GM19351 (cell line): ENCODE measurements around the gene ZNF177.
A peak's percentile ranks its signal among the peaks of the same experiment; 100 is the strongest.
"Not testable (repeated sequence)": the region's sequence is repeated elsewhere in the genome, so short reads cannot be mapped to it uniquely, and the experiment has no call there.

Source experiments
- ATAC-seq: cut with Tn5 transposase; IDR thresholded peaks from one replicate; pipeline ENCODE4 v1.9.1; 2021; ENCODE audit warnings: mild to moderate bottlenecking, moderate library complexity; ENCODE audit not compliant: unreplicated experiment

ZNF177 gene

DNA sequence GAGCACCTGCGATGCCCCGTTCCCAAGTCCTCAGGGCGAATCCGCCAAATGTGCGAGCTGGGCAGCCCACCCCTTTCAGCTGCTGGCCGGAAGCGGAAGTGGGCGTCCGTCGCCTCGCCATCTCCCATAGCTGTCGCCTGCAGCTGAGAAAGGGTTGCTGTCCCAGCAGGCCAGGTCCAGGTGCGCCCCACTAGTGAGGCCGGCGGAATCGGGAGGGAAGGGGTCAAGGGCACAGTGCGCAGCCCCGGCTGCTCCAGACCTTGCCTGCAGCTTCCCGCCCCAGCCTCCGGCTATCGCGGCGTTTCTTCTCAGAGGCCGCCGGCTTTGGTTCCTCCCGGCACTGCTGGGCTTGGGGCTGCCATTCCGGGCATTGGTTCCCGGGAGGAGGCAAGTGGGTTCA is at the start of gene ZNF177:
Gene ZNF177, plus strand, starts transcription at position 109 of the 400 bp plus-strand sequence. CDS start 15,299 bp downstream, outside the sequence.
- ATAC-seq: no peak

DNA sequence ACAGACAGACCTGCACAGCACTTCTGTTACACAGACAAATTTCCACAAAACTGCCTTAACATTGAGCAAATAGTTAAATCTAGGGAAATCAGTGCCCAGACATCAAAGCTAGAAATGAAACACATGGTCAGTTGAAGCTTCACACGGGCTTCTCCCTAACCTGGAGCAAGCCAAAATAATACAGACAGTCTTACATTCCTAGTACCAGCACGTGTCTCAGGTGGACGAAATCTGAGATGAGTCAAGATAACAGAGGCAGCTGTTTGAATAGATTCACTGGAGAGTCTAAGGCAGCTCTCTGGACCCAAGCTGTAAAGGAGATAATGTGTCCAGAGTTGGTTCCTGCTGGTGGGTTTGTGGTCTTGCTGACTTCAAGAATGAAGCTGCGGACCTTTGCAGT is 49.1 kb upstream of the ZNF177 start:
- ATAC-seq: no peak

DNA sequence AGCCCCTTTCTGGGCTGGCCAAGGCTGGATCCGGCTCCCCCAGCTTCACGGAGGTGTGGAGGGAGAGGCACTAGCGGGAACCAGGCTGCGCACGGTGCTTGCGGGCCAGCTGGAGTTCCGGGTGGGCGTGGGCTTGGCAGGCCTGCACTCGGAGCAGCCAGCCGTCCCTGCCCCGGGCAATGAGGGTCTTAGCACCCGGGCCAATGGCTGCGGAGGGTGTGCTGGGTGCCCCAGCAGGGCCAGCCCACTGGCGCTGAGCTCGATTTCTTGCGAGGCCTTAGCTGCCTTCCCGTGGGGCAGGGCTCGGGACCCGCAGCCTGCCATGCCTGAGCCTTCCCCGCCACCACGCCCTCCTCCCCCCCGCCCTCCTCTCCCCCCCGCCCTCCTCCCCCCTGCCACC is 41.5 kb upstream of the ZNF177 start:
- no peak for ATAC-seq

DNA sequence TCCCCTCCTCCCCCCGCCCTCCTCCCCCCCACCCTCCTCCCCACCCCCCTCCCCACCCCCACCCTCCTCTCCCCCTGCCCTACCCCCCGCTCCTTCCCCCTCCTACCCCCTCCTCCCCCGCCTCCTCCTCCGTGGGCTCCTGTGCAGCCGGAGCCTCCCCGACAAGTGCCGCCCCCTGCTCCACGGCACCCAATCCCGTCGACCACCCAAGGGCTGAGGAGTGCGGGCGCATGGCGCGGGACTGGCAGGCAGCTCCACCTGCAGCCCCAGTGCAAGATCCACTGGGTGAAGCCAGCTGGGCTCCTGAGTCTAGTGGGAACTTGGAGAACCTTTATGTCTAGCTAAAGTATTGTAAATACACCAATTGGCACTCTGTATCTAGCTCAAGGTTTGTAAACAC is 41.1 kb upstream of the ZNF177 start:
- not testable (repeated sequence) for ATAC-seq

DNA sequence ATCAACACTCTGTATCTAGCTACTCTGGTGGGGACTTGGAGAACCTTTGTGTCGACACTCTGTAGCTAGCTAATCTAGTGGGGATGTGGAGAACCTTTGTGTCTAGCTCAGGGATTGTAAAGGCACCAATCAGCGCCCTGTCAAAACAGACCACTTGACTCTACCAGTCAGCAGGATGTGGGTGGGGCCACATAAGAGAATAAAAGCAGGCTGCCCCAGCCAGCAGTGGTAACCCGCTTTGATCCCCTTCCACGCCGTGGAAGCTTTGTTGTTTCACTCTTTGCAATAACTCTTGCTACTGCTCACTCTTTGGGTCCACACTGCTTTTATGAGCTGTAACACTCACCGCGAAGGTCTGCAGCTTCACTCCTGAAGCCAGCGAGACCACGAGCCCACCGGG is 40.6 kb upstream of the ZNF177 start:
- not testable (repeated sequence) for ATAC-seq

DNA sequence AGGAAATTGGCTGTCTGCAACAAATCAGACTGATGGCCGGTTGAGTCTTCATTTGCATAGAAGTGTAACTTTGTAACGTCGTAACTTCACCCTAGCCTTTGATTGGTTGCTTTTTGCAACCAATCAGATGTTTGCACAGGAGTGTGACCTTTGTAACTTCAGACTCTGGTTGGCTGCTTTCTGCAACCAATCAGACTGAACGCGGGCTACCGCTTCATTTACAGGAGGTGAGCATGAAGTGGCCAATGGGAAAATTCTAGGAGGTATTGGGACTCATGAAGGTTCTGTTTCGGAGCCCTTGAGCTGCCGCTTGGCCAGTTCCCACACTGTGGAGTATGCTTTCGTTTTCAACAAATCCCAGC is 39.3 kb upstream of the ZNF177 start:
- peak; percentile 27 for ATAC-seq

DNA sequence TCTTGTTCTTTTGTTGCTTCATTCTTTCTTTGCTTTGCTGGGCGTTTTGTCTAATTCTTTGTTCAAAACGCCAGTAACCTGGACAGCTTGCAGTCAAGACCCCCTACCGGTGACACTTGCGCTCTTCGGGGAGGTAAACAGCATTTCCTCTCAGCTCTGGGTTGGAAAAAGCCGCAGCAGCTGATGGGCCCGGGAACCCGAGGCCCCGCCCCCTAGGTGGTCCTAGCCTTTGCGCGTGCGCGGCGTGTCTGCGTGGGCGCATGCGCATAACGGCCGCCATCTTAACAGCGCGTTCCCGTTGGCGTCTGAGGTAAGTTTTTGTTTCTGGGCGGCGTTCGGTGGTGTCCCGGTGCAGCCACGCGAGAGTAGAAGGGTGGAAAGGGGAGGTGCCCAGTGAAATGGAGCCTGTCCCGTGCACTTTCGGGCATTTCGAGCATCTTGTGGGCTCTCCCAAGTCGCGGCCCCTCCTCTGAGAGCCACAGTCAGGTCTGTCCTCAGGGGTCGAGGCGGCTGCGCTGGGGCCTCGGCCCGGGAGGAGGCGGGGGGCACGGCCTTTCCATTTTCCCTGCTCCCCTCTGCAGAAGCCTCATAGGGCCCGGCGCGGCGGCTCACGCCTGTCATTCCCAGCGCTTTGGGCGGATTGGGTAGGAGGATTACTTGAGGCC is 38.8 kb upstream of the ZNF177 start, which contains the start of gene ZNF559:
Gene ZNF559, plus strand, starts transcription at position 261 of the 665 bp plus-strand sequence. CDS start 14,371 bp downstream, outside the sequence.
- ATAC-seq: peak; percentile 96

DNA sequence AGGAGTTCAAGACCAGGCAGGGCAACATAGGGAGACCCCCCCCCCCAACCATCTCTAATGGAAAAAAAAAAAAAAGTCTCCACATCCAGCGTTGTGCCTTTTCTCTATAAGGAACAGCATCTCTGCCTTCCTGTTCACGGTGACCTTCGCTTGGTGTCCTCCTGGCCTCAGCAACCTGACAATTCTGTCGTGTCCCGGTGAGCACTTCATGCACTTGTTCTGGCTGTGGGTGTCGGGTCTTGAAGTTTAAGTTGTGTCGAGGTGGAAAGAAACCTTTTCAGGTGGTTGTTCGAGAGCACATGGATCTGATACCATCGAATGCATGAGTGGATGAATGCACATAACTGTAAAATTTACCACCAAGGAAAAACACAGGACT is 38.2 kb upstream of the ZNF177 start:
- ATAC-seq: no peak

DNA sequence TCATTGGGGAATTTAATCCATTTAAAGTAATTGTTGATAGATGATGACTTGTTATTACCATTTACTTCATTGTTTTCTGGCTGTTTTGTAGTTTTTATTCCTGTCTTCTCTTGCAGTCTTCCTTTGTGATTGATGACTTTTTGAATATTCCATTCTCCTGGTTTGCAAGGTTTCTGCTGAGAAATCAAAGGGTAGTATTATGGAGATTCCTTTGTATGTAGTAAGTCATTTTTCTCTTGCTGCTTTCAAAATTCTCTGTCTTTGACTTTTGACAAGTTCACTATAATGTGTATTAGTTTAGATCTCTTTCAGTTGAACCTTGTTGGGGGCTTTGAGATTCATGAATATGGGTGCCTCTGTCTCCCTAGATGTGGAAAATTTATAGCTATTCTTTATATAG is 32.8 kb upstream of the ZNF177 start:
- no peak for ATAC-seq

DNA sequence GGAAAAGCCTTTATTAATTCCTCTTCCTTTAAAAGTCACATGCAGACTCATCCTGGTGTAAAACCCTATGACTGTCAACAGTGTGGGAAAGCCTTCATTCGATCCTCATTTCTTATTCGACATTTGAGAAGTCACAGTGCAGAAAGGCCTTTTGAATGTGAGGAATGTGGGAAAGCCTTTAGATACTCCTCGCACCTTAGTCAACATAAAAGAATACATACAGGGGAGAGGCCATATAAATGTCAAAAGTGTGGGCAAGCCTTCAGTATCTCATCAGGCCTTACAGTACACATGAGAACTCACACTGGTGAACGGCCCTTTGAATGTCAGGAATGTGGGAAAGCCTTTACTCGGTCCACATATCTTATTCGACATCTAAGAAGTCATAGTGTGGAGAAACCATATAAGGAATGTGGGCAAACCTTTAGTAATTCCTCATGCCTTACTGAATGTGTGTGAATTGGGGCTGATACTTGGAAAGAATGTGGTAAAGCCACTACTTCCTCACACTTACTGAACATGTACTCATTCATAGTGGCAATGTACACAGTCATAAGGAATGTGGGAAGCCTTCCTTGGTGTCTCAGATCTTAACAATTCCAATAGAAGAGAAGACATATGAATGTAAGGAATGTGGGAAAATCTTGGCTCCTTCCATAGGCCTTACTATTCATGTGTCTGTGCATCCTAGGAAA is 20.1 kb upstream of the ZNF177 start:
- no peak for ATAC-seq

DNA sequence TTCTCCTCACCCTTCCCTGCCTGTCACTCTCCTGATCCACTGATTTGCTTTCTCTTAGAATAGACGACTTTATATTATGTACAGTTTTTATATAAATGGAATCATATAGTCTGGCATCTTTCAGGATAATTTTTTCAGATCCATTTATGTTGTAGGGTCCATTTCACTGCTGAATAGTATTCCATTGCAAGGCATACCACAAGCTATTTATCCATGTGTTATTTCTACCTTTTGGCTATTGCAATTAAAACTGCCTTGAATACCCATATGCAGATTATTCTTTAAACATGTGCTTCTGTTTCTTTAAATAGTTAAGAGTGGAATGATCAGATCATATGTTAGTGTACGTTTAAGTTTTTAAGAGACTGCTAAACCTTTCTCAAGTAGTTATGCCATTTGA is 17.8 kb upstream of the ZNF177 start:
- ATAC-seq: no peak

DNA sequence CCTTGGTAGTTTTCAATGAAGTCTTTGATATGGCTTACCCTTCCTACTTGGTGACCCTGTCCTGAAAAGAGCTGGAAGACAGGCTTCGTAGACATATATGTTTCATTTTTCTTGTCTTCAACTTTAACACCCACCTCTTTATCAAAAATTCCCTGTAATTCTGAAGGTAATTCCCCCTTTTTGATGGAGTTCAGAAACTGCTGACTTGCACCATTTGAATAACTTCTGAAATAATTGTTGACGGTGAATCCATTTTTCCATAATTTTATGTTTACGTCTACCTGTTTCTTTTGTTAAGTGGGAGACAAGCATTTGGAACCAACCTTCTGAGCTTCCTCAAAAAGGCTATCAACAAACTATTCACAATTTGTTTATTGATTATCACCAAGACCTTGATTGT is 14.6 kb upstream of the ZNF177 start:
- ATAC-seq: no peak

DNA sequence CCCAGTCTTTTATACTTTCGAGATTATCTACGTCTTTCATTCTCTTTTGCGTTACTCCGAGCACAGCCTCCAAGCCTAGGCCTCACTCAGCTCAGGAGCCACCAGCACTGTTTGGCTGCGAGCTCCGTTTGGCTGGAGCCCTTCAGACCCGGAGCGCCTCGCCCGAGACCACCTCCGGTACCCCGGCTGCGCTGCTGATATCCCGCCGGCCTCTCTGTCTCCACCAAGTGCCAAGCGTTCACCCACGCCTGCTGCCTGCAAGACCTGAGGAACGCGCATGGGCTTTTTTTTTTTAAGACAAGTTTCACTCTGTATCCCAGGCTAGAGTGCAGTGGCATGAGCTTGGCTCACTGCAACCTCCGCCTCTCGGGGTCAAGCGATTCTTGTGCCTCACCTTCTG is 14.1 kb upstream of the ZNF177 start:
- ATAC-seq: no peak

DNA sequence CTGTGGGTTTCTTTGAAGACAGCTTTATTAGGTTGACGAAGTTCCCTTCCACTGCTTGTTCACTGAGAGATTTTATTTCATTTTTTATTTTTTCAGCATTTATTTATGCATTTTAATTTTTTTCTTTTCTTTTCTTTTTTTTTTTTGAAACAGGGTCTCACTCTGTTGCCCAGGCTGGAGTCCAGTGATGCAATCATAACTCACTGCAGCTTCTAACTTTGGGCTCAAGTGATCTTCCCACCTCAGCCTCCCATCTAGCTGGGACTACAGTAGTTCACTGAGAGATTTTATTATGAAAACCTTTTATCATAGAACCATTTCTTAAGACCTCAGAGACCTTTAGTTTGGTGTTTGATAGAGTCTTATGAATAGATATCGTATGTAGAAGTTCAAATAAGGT is 10.3 kb upstream of the ZNF177 start:
- no peak for ATAC-seq

DNA sequence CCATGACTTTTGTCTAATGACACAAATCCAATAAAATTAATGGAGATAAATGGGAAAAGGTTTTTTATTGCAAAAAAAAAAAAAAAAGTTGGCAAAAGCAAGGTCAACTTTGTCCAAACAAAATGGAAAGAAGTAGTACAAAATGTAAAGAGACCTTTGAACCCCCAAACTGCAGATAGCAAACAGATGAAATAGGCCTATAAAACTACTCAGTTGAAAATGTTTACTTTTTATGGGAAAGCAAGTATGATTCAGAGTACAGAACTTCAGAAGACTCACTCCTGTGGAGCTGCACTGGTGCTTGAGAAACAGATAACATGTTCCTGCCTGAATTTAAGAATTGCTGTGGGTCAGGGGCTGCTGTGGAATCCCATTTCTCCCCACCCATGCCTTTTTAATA is 9.8 kb upstream of the ZNF177 start:
- no peak for ATAC-seq

DNA sequence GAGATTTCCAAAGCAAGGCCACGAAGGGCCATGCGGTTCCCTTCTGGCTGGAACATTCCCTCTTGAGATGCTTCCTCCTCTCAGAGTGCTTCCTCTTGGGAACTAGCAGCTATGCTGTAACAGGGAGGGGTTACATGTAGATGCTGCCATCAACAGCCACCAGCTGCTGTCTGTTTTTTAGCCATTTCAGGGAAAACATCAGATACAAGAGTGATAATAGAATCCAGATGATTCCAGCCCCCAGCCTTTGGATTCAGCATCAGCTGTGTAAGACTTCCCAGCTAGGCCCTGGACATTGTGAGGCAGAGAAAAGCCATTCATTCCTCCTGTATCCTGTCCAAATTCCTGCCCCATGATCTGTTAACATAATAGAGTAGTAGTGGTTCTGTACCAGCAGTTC is 8.2 kb upstream of the ZNF177 start:
- no peak for ATAC-seq

DNA sequence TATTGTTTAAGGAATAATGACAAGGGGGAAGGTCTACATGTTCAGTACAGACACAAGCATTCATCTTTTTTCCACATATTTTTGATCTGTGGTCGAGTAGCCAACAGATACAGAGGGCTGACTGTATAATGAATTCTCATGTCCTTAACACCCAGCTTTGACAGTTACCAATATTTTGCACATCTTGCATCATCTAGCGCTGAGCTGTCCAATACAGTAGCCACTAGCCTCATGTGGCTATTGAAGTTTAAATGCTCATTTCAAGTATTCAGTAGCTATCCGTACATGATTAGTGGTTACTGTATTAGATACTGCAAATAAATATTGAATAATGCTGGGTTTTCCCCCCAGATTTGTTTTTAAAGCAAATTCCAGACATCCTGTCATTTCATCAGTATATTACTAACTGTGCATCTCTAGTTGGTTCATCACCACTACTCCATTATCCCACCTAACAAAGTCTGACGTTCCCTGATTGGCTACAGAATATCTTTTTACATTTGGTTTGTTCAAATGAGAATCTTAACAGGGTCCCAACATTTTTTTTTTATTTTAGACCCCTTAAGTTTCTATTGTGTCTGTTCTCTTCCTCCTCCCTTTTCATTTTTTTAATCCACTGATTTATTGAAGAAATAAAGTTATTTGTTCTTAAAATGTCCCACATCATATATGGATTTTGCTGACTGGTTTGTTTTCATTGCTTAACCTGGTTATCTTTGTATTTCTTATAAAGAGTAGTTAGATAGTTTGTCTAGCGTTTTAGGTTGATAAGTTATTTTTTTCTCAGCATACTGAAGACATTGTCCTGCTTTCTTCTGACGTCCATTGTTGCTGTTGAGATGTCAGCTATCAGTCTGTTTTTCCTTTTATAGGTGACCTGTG is 8.2 kb downstream of the ZNF177 start:
- no peak for ATAC-seq

DNA sequence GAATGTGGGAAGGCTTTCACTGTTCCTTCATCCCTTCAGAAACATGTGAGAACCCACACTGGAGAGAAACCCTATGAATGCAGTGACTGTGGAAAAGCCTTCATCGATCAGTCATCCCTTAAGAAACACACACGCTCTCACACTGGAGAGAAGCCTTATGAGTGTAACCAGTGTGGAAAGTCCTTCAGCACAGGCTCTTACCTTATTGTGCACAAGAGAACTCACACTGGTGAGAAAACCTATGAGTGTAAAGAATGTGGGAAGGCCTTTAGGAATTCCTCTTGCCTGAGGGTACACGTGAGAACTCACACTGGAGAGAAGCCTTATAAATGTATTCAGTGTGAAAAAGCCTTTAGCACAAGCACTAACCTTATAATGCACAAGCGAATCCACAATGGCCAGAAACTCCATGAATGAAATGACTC is 18.6 kb downstream of the ZNF177 start:
- ATAC-seq: no peak

DNA sequence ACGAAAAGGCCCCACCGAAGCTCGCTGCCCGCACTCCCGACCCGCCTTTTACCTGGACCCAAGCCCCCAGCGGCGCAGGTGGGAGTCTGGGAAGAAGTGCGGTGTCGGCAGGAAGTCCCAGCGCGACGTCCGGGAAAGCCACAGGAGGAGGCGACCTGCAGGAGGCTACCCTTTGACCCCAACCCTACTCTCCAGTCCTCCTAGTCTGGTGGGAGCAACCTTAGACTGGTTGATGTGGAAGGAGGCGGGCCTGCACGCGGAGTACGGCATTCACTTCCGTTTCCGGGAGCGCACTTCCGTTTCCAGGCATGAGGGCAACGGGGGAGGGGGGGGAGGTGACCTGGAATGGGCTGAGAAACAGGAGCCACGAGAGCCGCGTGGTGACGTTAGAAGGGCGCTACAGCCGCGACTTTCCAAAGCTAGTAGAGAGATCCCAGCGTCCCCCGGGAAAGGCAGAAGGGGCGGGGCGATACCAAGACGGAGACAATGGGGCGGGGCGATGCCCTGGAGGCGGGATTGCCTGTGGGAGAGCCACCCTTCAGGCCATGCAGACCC is 44.1 kb downstream of the ZNF177 start:
- ATAC-seq: no peak

DNA sequence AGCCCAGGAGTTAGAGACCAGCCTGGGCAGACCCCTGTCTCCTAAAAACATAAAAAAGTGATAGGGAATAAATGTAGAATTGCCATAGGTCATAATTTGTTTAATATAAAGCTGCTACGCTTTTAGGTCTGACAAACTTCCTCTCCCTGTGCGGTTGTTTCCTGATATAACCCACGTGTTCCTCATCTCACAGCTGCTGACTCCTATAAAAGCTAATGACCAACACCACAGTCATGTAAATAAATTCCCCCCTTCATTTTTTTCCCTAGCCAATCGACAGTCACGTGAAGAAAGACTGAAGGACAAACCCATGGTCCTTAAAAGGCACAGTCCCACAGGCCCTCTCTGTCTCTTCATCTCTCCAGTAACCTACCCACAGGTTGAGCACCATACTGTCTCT is 45.0 kb downstream of the ZNF177 start:
- no peak for ATAC-seq

DNA sequence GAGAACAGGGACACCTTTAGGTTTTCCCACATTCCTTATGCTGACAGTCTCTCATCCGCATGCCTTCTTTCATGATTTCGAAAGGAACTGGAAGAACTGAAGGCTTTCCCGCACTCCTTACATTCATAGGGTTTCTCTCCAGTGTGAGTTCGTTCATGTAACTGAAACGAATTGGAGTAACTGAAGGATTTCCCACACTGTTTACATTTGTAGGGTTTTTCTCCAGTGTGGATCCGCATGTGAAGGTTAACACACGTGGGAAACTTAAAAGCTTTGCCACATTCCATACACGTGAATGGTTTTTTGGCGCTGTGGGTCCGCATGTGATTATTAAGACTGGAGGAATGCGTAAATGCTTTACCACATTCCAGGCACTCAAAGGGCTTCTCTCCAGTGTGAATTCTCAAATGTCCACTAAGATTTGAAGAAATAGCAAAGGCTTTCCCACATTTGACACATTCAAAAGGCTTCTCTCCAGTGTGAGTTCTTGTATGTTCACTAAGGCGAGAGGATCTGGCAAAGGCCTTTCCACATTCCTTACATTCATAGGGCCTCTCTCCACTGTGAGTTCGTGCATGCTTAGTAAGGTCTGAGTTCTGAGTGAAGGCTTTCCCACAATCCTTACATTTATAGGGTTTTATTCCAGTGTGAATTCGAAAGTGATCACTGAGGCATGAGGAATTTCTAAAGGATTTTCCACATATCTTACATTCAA is 50.6 kb downstream of the ZNF177 start:
- no peak for ATAC-seq
